ENCODE data around the gene AMOTL2.

Gene AMOTL2

GRCh38 chr3:134334901-134335280 is 39.4 kb downstream of the AMOTL2 start:
- H3K9me3 ChIP-seq (ENCODE audit: severe bottlenecking), result no peaks in the 10 kb centered on the region
- H3K27ac ChIP-seq (ENCODE audit: poor library complexity, severe bottlenecking), result peak overlapping the region; percentile 100
- no peak for TF ChIP-seq CTCF (IDR thresholded peaks at IDR 0.05; ENCODE audit: poor library complexity, severe bottlenecking)
- DNase-seq (ENCODE audit: low spot score) (no peak), ATAC-seq (ENCODE audit: low read depth) (no peak)
- H3K27me3 ChIP-seq (ENCODE audit: insufficient read depth, poor library complexity, severe bottlenecking), result no peaks in the 10 kb centered on the region
- peaks cover 52% of the 10 kb centered on the region for H3K4me1 ChIP-seq (ENCODE audit: insufficient read depth, poor library complexity, severe bottlenecking)
- H3K36me3 ChIP-seq (ENCODE audit: low read depth), result no peaks in the 10 kb centered on the region
- no peak overlapping the region for H3K4me3 ChIP-seq (ENCODE audit: severe bottlenecking)

- no peak for TF ChIP-seq CTCF (IDR thresholded peaks at IDR 0.05; ENCODE audit: poor library complexity, severe bottlenecking)
- H3K27ac ChIP-seq (ENCODE audit: poor library complexity, severe bottlenecking), result peak overlapping the region; percentile 100
Measured at GRCh38 chr3:134334231-134334900, 39.9 kb downstream of the AMOTL2 start.

GRCh38 chr3:134333522-134334181 is 40.6 kb downstream of the AMOTL2 start:
- peaks cover 61% of the 10 kb centered on the region for H3K4me1 ChIP-seq (ENCODE audit: insufficient read depth, poor library complexity, severe bottlenecking)
- TF ChIP-seq CTCF (IDR thresholded peaks at IDR 0.05; ENCODE audit: poor library complexity, severe bottlenecking), result peak; percentile 5

More at GRCh38 chr3:134334231-134334900, 39.9 kb downstream of the AMOTL2 start:
- no peaks in the 10 kb centered on the region for H3K36me3 ChIP-seq (ENCODE audit: low read depth)
- peaks cover 57% of the 10 kb centered on the region for H3K4me1 ChIP-seq (ENCODE audit: insufficient read depth, poor library complexity, severe bottlenecking)
- H3K27me3 ChIP-seq (ENCODE audit: insufficient read depth, poor library complexity, severe bottlenecking), result no peaks in the 10 kb centered on the region
- no peak overlapping the region for H3K4me3 ChIP-seq (ENCODE audit: severe bottlenecking)
- DNase-seq (ENCODE audit: low spot score), result no peak
- no peak for ATAC-seq (ENCODE audit: low read depth)
- H3K9me3 ChIP-seq (ENCODE audit: severe bottlenecking), result no peaks in the 10 kb centered on the region

GRCh38 chr3:134332344-134332743 is 41.9 kb downstream of the AMOTL2 start:
- no peaks in the 10 kb centered on the region for H3K27me3 ChIP-seq (ENCODE audit: insufficient read depth, poor library complexity, severe bottlenecking)
- H3K9me3 ChIP-seq (ENCODE audit: severe bottlenecking), result no peaks in the 10 kb centered on the region
- no peaks in the 10 kb centered on the region for H3K36me3 ChIP-seq (ENCODE audit: low read depth)
- H3K27ac ChIP-seq (ENCODE audit: poor library complexity, severe bottlenecking), result peak overlapping the region; percentile 100
- TF ChIP-seq CTCF (IDR thresholded peaks at IDR 0.05; ENCODE audit: poor library complexity, severe bottlenecking), result no peak
- no peak for DNase-seq (ENCODE audit: low spot score)
- peaks cover 73% of the 10 kb centered on the region for H3K4me1 ChIP-seq (ENCODE audit: insufficient read depth, poor library complexity, severe bottlenecking)
- no peak overlapping the region for H3K4me3 ChIP-seq (ENCODE audit: severe bottlenecking)
- ATAC-seq (ENCODE audit: low read depth), result no peak; the same call in 2 of the 3 replicates

More at GRCh38 chr3:134333522-134334181, 40.6 kb downstream of the AMOTL2 start:
- Histone ChIP-seq H3K27me3 (ENCODE audit: insufficient read depth, poor library complexity, severe bottlenecking) (no peaks in the 10 kb centered on the region), H3K36me3 (ENCODE audit: low read depth) (no peaks in the 10 kb centered on the region), H3K27ac (ENCODE audit: poor library complexity, severe bottlenecking) (peak overlapping the region; percentile 100), H3K4me3 (ENCODE audit: severe bottlenecking) (no peak overlapping the region), H3K9me3 (ENCODE audit: severe bottlenecking) (no peaks in the 10 kb centered on the region)
- ATAC-seq (ENCODE audit: low read depth), result peak; percentile 50
- DNase-seq (ENCODE audit: low spot score), result no peak

- H3K4me1 ChIP-seq (ENCODE audit: insufficient read depth, poor library complexity, severe bottlenecking), result peaks cover 76% of the 10 kb centered on the region
- H3K27ac ChIP-seq (ENCODE audit: poor library complexity, severe bottlenecking), result peak overlapping the region; percentile 100
- DNase-seq (ENCODE audit: low spot score) (no peak), ATAC-seq (ENCODE audit: low read depth) (no peak)
- no peaks in the 10 kb centered on the region for H3K27me3 ChIP-seq (ENCODE audit: insufficient read depth, poor library complexity, severe bottlenecking)
- no peak overlapping the region for H3K4me3 ChIP-seq (ENCODE audit: severe bottlenecking)
- H3K36me3 ChIP-seq (ENCODE audit: low read depth), result no peaks in the 10 kb centered on the region
- no peak for TF ChIP-seq CTCF (IDR thresholded peaks at IDR 0.05; ENCODE audit: poor library complexity, severe bottlenecking)
- H3K9me3 ChIP-seq (ENCODE audit: severe bottlenecking), result no peaks in the 10 kb centered on the region
Measured at GRCh38 chr3:134331811-134332199, 42.4 kb downstream of the AMOTL2 start.
